ENCODE measurements around the gene FAM107A.

The FAM107A gene

GRCh38 chr3:58577269-58577821, at the start of gene FAM107A:
Gene FAM107A, minus strand, starts transcription at chr3:58577391. Its CDS starts 7,531 bp downstream, at chr3:58569860.
- peak; percentile 7 for DNase-seq

- DNase-seq = no peak
These were observed 48.1 kb upstream of the FAM107A start for GRCh38 chr3:58625196-58625824.

- DNase-seq = no peak
These were observed 47.4 kb upstream of the FAM107A start for GRCh38 chr3:58624550-58624949.

- DNase-seq = no peak
These were observed 46.8 kb upstream of the FAM107A start for GRCh38 chr3:58623961-58624360.

- DNase-seq = no peak
These were observed 46.3 kb upstream of the FAM107A start for GRCh38 chr3:58623478-58623877.

- DNase-seq = peak; percentile 64
These were observed 45.7 kb upstream of the FAM107A start for GRCh38 chr3:58622892-58623291.

GRCh38 chr3:58622436-58622835, 45.2 kb upstream of the FAM107A start:
- no peak for DNase-seq

- DNase-seq = no peak
These were observed 44.1 kb upstream of the FAM107A start for GRCh38 chr3:58621086-58621830.

GRCh38 chr3:58620421-58620820, 43.2 kb upstream of the FAM107A start:
- DNase-seq = no peak

- no peak for DNase-seq
These were observed 40.2 kb upstream of the FAM107A start for GRCh38 chr3:58617338-58617761.

GRCh38 chr3:58613236-58614132, 36.3 kb upstream of the FAM107A start:
- DNase-seq = no peak

- DNase-seq = no peak
These were observed 35.6 kb upstream of the FAM107A start for GRCh38 chr3:58612830-58613229.

- no peak for DNase-seq
These were observed 32.8 kb upstream of the FAM107A start for GRCh38 chr3:58609990-58610389.

- DNase-seq = peak; percentile 87
These were observed 31.5 kb upstream of the FAM107A start for GRCh38 chr3:58608648-58609047.

GRCh38 chr3:58607816-58608215, 30.6 kb upstream of the FAM107A start:
- DNase-seq = no peak

GRCh38 chr3:58606693-58607092, 29.5 kb upstream of the FAM107A start:
- DNase-seq = no peak

- DNase-seq = no peak
These were observed 26.8 kb upstream of the FAM107A start for GRCh38 chr3:58604031-58604430.

GRCh38 chr3:58603606-58604005, 26.4 kb upstream of the FAM107A start:
- DNase-seq = no peak

- DNase-seq = no peak
These were observed 20.6 kb upstream of the FAM107A start for GRCh38 chr3:58597770-58598310.

- DNase-seq = no peak
These were observed 19.8 kb upstream of the FAM107A start for GRCh38 chr3:58596834-58597518.

- DNase-seq = no peak
These were observed 16.9 kb upstream of the FAM107A start for GRCh38 chr3:58594117-58594516.

Data from NCI-H69 (cell line).